Gastroesophageal sphincter (tissue), 4 donors: ENCODE results near the gene KLHDC4. TPM values are rescaled to one million over a fixed set of nuclear protein-coding genes. Genes with fewer than 3 reads are reported as not detected.
"Not testable (repeated sequence)": the region's sequence is repeated elsewhere in the genome, so short reads cannot be mapped to it uniquely, and the experiment has no call there.

Experiments
- ATAC-seq: fragments of 150-250 bp; one replicate; pipeline ENCODE4 v1.9.1; 2016; ENCODE audit warnings: mild to moderate bottlenecking, moderate library complexity
- H3K27ac ChIP-seq, 4 donors: fragments of 200-600 bp; sonication (generic) in 3 of 4; 1 replicate in 3 of 4; 2 replicates in 1 of 4; pipeline ENCODE4 v1.5.1; 2016 to 2019
- H3K27me3 ChIP-seq: fragments of 200-600 bp; sonication (generic); one replicate; pipeline ENCODE4 v1.5.1; 2019
- H3K36me3 ChIP-seq, 2 donors: fragments of 200-600 bp; sonication (generic); one replicate each; pipeline ENCODE4 v1.5.1; 2019; ENCODE audit warnings: control low read depth in 1 of 2
- H3K4me1 ChIP-seq, 3 donors: fragments of 200-600 bp; sonication (generic); 1 replicate in 2 of 3; 2 replicates in 1 of 3; pipeline ENCODE4 v1.5.1; 2016 to 2019; ENCODE audit warnings: control low read depth in 2 of 3
- H3K4me3 ChIP-seq, 2 donors: fragments of 200-600 bp; sonication (generic); one replicate each; pipeline ENCODE4 v1.5.1; 2019; ENCODE audit warnings: mild to moderate bottlenecking in 1 of 2, moderate library complexity in 1 of 2
- H3K9me3 ChIP-seq, 3 donors: fragments of 200-600 bp; sonication (generic); one replicate each; pipeline ENCODE4 v1.5.1; 2017 to 2019; ENCODE audit warnings: control low read depth in 2 of 3
- CTCF ChIP-seq, 4 experiments: fragments of 200-600 bp in 2 of 4; fragments of 450-650 bp in 2 of 4; sonication (generic) in 1 of 4; IDR thresholded peaks; one replicate each; pipeline ENCODE4 v1.5.1; 2017 to 2019; ENCODE audit warnings: antibody characterized with exemption in 4 of 4, mild to moderate bottlenecking in 2 of 4, moderate library complexity in 2 of 4
- EP300 ChIP-seq: sonication (generic); formaldehyde crosslinking; IDR thresholded peaks from one replicate; pipeline ENCODE4 v1.6.1; 2017; ENCODE audit warnings: antibody characterized with exemption, mild to moderate bottlenecking
- POLR2A ChIP-seq, 2 donors: fragments of 450-650 bp; IDR thresholded peaks; one replicate each; pipeline ENCODE4 v1.6.1; 2017; ENCODE audit warnings: antibody characterized with exemption in 2 of 2, mild to moderate bottlenecking in 2 of 2, moderate library complexity in 1 of 2
- POLR2AphosphoS5 ChIP-seq: sonication (generic); formaldehyde crosslinking; IDR thresholded peaks from one replicate; pipeline ENCODE4 v1.6.1; 2017; ENCODE audit warnings: antibody characterized with exemption
- WGBS, 2 donors: methylation state at CpG; one replicate each; pipeline ENCODE4 v1.1.5; 2018; ENCODE audit warnings: low coverage in 1 of 2; 5-methylcytosine and 5-hydroxymethylcytosine counted together
- total RNA-seq, 4 donors: library from RNA; depleted of rRNA; stranded (reverse); fragments of >200 nt; gene quantifications; one replicate each; pipeline ENCODE4 v1.1.0, GENCODE V29; 2016

Gene KLHDC4
- total RNA-seq, 4 donors from 2014 or later, result 9.8 to 33.8 (median 24.4) TPM

- Histone ChIP-seq H3K36me3 (peaks cover 0 to 67% of the 10 kb centered on the region in 2 donors), H3K9me3 (no peaks in the 10 kb centered on the region), H3K4me1 (peaks cover 0 to 15% (median 0%) of the 10 kb centered on the region in 3 donors), H3K27ac (no peak overlapping the region), H3K27me3 (no peaks in the 10 kb centered on the region), H3K4me3 (no peak overlapping the region)
- 22 to 71% methylated on average over 2 to 5 of the region's 12 CpGs for WGBS, 2 donors
- ATAC-seq, result peak; percentile 53
- TF ChIP-seq POLR2AphosphoS5 (no peak), CTCF (IDR thresholded peaks at IDR 0.05) (no peak), POLR2A (IDR thresholded peaks at IDR 0.05) (no peak), EP300 (no peak)
Observed at GRCh38 chr16:87723226-87723623, 42.6 kb downstream of the KLHDC4 start.

GRCh38 chr16:87722590-87723225 lies 43.1 kb downstream of the KLHDC4 start:
- Histone ChIP-seq H3K9me3 (no peaks in the 10 kb centered on the region), H3K27ac (no peak overlapping the region), H3K27me3 (no peaks in the 10 kb centered on the region), H3K4me3 (no peak overlapping the region), H3K4me1 (peaks cover 0 to 15% (median 0%) of the 10 kb centered on the region in 3 donors), H3K36me3 (peaks cover 0 to 64% of the 10 kb centered on the region in 2 donors)
- no peak for TF ChIP-seq EP300
- TF ChIP-seq POLR2A (IDR thresholded peaks at IDR 0.05), result no peak
- no peak for TF ChIP-seq POLR2AphosphoS5
- TF ChIP-seq CTCF (IDR thresholded peaks at IDR 0.05), result no peak
- ATAC-seq, result no peak
- 84 to 93% methylated on average over 9 to 12 of the region's 19 CpGs for WGBS, 2 donors

GRCh38 chr16:87721622-87722585 lies 43.9 kb downstream of the KLHDC4 start:
- no peak for ATAC-seq
- H3K4me3 ChIP-seq, result no peak overlapping the region
- no peak overlapping the region for H3K27ac ChIP-seq
- H3K4me1 ChIP-seq, result peaks cover 0 to 15% (median 0%) of the 10 kb centered on the region in 3 donors
- no peak for TF ChIP-seq POLR2A (IDR thresholded peaks at IDR 0.05)
- TF ChIP-seq EP300, result no peak
- TF ChIP-seq POLR2AphosphoS5, result no peak
- TF ChIP-seq CTCF (IDR thresholded peaks at IDR 0.05), result no peak
- WGBS, 2 donors, result 77% methylated on average over 17 of the region's 33 CpGs; no CpG with 5 or more reads in 1 of the 2 donors
- no peaks in the 10 kb centered on the region for H3K9me3 ChIP-seq
- peaks cover 0 to 64% of the 10 kb centered on the region in 2 donors for H3K36me3 ChIP-seq
- no peaks in the 10 kb centered on the region for H3K27me3 ChIP-seq

GRCh38 chr16:87720446-87720845 lies 45.3 kb downstream of the KLHDC4 start:
- peaks cover 0 to 74% of the 10 kb centered on the region in 2 donors for H3K36me3 ChIP-seq
- H3K4me3 ChIP-seq, result no peak overlapping the region
- 95% methylated on average over 11 of the region's 24 CpGs for WGBS, 2 donors
- peaks cover 0 to 15% (median 0%) of the 10 kb centered on the region in 3 donors for H3K4me1 ChIP-seq
- no peaks in the 10 kb centered on the region for H3K9me3 ChIP-seq
- ATAC-seq, result no peak
- TF ChIP-seq POLR2AphosphoS5 (no peak), POLR2A (IDR thresholded peaks at IDR 0.05) (no peak), CTCF (IDR thresholded peaks at IDR 0.05) (no peak), EP300 (no peak)
- no peaks in the 10 kb centered on the region for H3K27me3 ChIP-seq
- no peak overlapping the region for H3K27ac ChIP-seq

GRCh38 chr16:87718831-87719230 lies 47.0 kb downstream of the KLHDC4 start:
- not testable (repeated sequence) for ATAC-seq, H3K27ac ChIP-seq, H3K4me3 ChIP-seq, H3K27me3 ChIP-seq, H3K9me3 ChIP-seq
- Histone ChIP-seq H3K4me1 (peaks cover 0 to 14% (median 0%) of the 10 kb centered on the region in 3 donors), H3K36me3 (peaks cover 0 to 80% of the 10 kb centered on the region in 2 donors)
- no CpG with 5 or more reads among the region's 28 CpGs for WGBS, 2 donors
